Measurements from ENCODE around the gene SLC25A47.

Gene SLC25A47

DNA sequence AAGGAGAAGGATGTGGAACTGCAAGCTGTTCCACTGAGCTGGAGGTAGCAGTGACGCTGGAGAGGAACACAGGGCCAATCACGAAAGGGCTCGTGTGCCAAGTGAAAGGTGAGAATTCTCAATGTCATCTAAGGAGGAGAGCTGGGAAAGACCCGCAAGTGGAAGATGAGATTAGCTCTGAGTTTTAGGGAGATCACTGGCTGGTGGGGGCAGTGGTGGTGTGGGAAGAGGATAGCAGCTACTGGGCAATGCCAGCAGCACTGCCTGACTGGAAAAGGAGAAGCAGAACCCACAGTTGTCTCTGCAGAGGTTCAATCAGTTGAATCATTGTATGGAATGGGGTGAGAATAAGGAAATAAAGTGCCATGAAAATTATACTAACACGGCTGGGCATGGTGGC is 27.8 kb downstream of the SLC25A47 start:
- H3K4me1 ChIP-seq (ENCODE audit: control insufficient read depth, insufficient read depth, low read length), result no peaks in the 10 kb centered on the region
- H3K36me3 ChIP-seq (ENCODE audit: control insufficient read depth, insufficient read depth, low read length), result peaks cover 91% of the 10 kb centered on the region
- no peak overlapping the region for H3K4me3 ChIP-seq (ENCODE audit: low read depth, low read length)
- H3K27ac ChIP-seq (ENCODE audit: low read depth, low read length), result no peak overlapping the region
- H3K27me3 ChIP-seq (ENCODE audit: control insufficient read depth, insufficient read depth, low read length), result no peaks in the 10 kb centered on the region
- H3K9ac ChIP-seq (ENCODE audit: low read length), result no peak overlapping the region
- no peaks in the 10 kb centered on the region for H3K9me3 ChIP-seq (ENCODE audit: control insufficient read depth, insufficient read depth, low read depth, low read length)

DNA sequence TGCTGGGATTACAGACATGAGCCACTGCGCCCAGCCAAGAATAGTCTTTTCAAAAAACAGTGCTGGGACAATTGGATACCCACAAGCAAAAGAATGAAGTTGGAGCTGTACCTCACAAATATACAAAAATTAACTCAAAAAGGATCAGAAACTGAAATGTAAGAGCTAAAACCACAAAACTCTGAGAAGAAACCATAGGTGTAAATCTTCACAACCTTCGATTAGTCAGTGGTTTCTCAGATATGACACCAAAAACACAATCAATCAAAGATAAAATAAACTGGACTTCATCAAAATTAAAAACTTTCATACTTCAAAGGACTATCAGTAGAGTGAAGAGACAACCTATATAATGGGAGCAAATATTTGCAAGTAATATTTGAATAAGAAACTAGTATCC is 35.3 kb downstream of the SLC25A47 start:
- no peak overlapping the region for H3K27ac ChIP-seq (ENCODE audit: low read depth, low read length)
- H3K4me1 ChIP-seq (ENCODE audit: control insufficient read depth, insufficient read depth, low read length), result no peaks in the 10 kb centered on the region; the same call in 1 of the 2 replicates
- peaks cover 93% of the 10 kb centered on the region for H3K36me3 ChIP-seq (ENCODE audit: control insufficient read depth, insufficient read depth, low read length)
- no peak overlapping the region for H3K9ac ChIP-seq (ENCODE audit: low read length)
- no peaks in the 10 kb centered on the region for H3K9me3 ChIP-seq (ENCODE audit: control insufficient read depth, insufficient read depth, low read depth, low read length)
- no peaks in the 10 kb centered on the region for H3K27me3 ChIP-seq (ENCODE audit: control insufficient read depth, insufficient read depth, low read length)
- no peak overlapping the region for H3K4me3 ChIP-seq (ENCODE audit: low read depth, low read length)

DNA sequence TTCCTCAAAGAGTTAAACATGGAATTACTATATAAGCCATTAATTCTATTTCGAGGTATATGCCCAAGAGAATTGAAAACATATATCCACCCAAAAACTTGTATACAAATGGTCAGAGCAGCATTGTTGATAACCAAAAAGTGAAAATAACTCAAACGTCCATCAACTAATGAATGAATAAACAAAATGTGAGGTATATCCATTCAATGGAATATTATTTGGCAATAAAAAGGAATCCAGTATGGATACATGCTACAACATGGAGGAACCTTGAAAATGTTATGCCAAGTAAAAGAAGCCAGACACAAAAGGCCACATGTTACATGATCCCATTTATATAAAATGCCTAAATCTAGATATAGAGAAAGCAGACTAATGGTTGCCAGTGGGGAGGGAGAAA is 36.0 kb downstream of the SLC25A47 start:
- Histone ChIP-seq H3K36me3 (ENCODE audit: control insufficient read depth, insufficient read depth, low read length) (peaks cover 93% of the 10 kb centered on the region), H3K9ac (ENCODE audit: low read length) (no peak overlapping the region), H3K4me1 (ENCODE audit: control insufficient read depth, insufficient read depth, low read length) (no peaks in the 10 kb centered on the region; the same call in 1 of the 2 replicates), H3K4me3 (ENCODE audit: low read depth, low read length) (no peak overlapping the region), H3K27ac (ENCODE audit: low read depth, low read length) (no peak overlapping the region), H3K27me3 (ENCODE audit: control insufficient read depth, insufficient read depth, low read length) (no peaks in the 10 kb centered on the region), H3K9me3 (ENCODE audit: control insufficient read depth, insufficient read depth, low read depth, low read length) (no peaks in the 10 kb centered on the region)

DNA sequence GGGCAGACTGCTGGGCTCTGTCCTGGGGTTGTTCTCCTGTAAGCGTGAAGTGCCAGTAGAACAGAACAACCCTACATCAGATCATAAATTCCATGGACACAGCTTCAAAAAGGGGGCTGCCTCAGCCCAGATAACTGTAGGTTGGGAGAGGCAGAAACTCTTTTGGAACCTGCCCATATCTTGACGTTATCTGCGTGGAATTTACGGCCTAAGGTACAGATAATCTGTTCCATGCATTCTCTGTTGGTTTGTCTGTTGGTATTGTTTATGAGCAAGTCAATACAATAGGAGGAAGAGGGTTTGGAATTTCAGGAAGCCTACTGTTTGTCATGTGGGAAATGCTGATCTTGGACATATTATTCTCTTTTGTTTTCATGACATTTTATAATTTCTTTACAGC is 36.7 kb downstream of the SLC25A47 start:
- Histone ChIP-seq H3K27ac (ENCODE audit: low read depth, low read length) (no peak overlapping the region), H3K9ac (ENCODE audit: low read length) (no peak overlapping the region), H3K9me3 (ENCODE audit: control insufficient read depth, insufficient read depth, low read depth, low read length) (no peaks in the 10 kb centered on the region), H3K4me1 (ENCODE audit: control insufficient read depth, insufficient read depth, low read length) (no peaks in the 10 kb centered on the region; the same call in 1 of the 2 replicates), H3K36me3 (ENCODE audit: control insufficient read depth, insufficient read depth, low read length) (peaks cover 93% of the 10 kb centered on the region), H3K27me3 (ENCODE audit: control insufficient read depth, insufficient read depth, low read length) (no peaks in the 10 kb centered on the region), H3K4me3 (ENCODE audit: low read depth, low read length) (no peak overlapping the region)

DNA sequence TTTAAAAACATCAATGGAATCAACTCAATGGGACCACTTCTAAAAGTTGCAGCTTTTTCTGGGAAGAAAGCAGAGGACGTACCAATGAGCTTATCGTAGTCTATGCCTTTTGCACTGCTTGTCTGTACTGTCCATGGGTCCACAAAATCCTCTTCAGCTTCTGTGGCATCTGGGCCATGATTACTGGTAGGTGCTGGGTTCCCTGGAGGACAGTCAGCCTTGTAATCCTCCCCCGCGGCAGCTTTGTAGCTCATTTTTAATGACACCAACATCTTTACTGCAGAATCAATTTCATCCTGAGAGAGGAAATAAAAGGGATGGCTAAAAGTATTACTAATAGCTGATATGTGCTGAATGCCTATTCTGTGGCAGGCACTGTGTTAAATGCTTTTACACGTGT is 38.5 kb downstream of the SLC25A47 start:
- Histone ChIP-seq H3K36me3 (ENCODE audit: control insufficient read depth, insufficient read depth, low read length) (peaks cover 96% of the 10 kb centered on the region), H3K27me3 (ENCODE audit: control insufficient read depth, insufficient read depth, low read length) (no peaks in the 10 kb centered on the region), H3K9me3 (ENCODE audit: control insufficient read depth, insufficient read depth, low read depth, low read length) (no peaks in the 10 kb centered on the region), H3K27ac (ENCODE audit: low read depth, low read length) (no peak overlapping the region), H3K4me3 (ENCODE audit: low read depth, low read length) (no peak overlapping the region), H3K9ac (ENCODE audit: low read length) (no peak overlapping the region), H3K4me1 (ENCODE audit: control insufficient read depth, insufficient read depth, low read length) (no peaks in the 10 kb centered on the region; the same call in 1 of the 2 replicates)

DNA sequence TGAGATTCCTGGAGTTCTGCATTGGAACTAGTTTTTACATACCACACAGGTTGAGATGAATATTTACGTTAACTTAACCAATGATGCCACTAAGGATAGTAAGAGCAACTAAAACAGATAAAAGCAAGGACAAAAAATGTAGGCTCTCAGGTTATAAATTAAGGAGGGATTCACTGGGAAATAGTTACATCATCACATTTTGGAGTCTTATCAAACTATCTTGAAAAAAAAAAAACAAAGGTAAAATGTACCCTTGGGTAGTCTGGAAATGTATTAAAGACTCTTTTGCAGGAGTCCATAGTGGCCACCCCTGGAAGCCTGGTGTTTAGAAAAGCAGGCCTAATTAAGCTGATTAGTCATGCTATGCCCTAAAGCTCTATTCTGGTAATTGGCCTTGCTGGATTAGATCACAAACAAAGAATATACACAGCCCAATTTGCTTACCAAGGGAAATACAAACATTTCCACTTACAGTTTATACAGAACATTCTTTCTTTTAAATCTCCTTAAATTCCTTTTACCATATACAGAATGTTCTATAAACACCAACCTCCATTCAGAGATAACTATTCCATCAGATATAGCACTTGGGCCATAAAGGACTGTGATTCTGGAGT is 39.3 kb downstream of the SLC25A47 start:
- Histone ChIP-seq H3K27ac (ENCODE audit: low read depth, low read length) (no peak overlapping the region), H3K36me3 (ENCODE audit: control insufficient read depth, insufficient read depth, low read length) (peaks cover 96% of the 10 kb centered on the region), H3K9me3 (ENCODE audit: control insufficient read depth, insufficient read depth, low read depth, low read length) (no peaks in the 10 kb centered on the region), H3K4me3 (ENCODE audit: low read depth, low read length) (no peak overlapping the region), H3K27me3 (ENCODE audit: control insufficient read depth, insufficient read depth, low read length) (no peaks in the 10 kb centered on the region), H3K4me1 (ENCODE audit: control insufficient read depth, insufficient read depth, low read length) (no peaks in the 10 kb centered on the region; the same call in 1 of the 2 replicates), H3K9ac (ENCODE audit: low read length) (no peak overlapping the region)

DNA sequence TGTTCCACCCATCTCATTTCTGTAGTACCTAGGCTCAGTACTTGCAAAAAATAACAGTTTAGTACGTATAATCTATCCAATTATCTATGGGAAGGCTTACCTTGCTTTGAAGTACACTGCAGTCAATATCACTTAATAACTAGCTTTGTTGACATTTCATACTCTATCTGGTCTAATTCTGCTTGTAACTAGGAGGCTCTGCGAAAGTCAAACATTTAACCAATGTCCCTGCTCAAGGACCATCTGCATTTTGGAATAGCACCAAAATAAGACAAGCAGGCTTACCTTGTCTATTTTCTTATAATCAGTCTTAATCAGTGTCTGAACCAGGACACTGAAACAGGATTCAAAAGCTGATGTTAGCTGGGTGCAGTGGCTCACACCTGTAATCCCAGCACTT is 39.9 kb downstream of the SLC25A47 start:
- no peak overlapping the region for H3K4me3 ChIP-seq (ENCODE audit: low read depth, low read length)
- H3K36me3 ChIP-seq (ENCODE audit: control insufficient read depth, insufficient read depth, low read length), result peaks cover 97% of the 10 kb centered on the region
- no peaks in the 10 kb centered on the region for H3K27me3 ChIP-seq (ENCODE audit: control insufficient read depth, insufficient read depth, low read length)
- no peaks in the 10 kb centered on the region for H3K9me3 ChIP-seq (ENCODE audit: control insufficient read depth, insufficient read depth, low read depth, low read length)
- H3K27ac ChIP-seq (ENCODE audit: low read depth, low read length), result no peak overlapping the region
- no peak overlapping the region for H3K9ac ChIP-seq (ENCODE audit: low read length)
- no peaks in the 10 kb centered on the region; the same call in 1 of the 2 replicates for H3K4me1 ChIP-seq (ENCODE audit: control insufficient read depth, insufficient read depth, low read length)

DNA sequence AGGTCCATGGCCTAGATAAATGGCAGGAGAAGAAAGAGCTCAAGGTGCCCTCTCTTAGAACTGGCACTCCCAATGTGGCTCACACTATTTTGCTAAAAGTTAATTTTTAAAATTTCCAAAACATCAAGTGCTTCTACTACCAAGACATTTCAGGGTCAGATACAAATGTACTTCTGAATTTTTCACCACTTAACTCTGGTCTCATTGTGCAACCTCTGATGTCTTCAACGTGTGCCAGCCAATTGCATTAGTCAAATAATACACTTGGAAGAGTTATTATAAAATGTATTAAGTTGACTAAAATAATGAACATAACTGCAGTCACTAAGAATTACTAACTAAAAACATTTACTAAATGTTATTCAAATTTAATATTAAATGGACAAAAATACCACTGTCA is 41.3 kb downstream of the SLC25A47 start:
- Histone ChIP-seq H3K27me3 (ENCODE audit: control insufficient read depth, insufficient read depth, low read length) (no peaks in the 10 kb centered on the region), H3K4me1 (ENCODE audit: control insufficient read depth, insufficient read depth, low read length) (no peaks in the 10 kb centered on the region; the same call in 1 of the 2 replicates), H3K36me3 (ENCODE audit: control insufficient read depth, insufficient read depth, low read length) (peaks cover 97% of the 10 kb centered on the region)

DNA sequence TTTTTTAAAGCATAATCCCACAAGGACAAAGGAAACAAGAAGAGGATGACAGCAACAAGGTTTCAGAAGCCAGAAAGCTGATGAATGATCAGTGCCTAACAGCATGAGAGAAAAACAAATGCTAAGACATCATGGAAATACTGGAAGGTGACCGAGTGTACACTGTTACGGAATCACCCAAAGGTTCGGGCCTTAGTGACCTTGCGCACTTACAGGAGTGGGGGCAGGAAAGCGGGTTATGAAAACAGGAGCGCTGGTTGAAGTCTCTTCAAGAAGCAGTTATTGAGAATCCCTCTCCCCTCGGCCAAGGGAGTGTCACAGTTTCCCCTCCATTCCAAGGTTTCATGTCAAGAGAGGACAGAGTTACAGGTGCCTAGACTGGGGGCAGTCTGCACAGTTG is 42.6 kb downstream of the SLC25A47 start:
- H3K27ac ChIP-seq (ENCODE audit: low read depth, low read length), result no peak overlapping the region
- peaks cover 92% of the 10 kb centered on the region for H3K36me3 ChIP-seq (ENCODE audit: control insufficient read depth, insufficient read depth, low read length)
- H3K4me3 ChIP-seq (ENCODE audit: low read depth, low read length), result no peak overlapping the region
- no peaks in the 10 kb centered on the region; the same call in 1 of the 2 replicates for H3K4me1 ChIP-seq (ENCODE audit: control insufficient read depth, insufficient read depth, low read length)
- no peaks in the 10 kb centered on the region for H3K9me3 ChIP-seq (ENCODE audit: control insufficient read depth, insufficient read depth, low read depth, low read length)
- H3K27me3 ChIP-seq (ENCODE audit: control insufficient read depth, insufficient read depth, low read length), result no peaks in the 10 kb centered on the region
- no peak overlapping the region for H3K9ac ChIP-seq (ENCODE audit: low read length)

More for the DNA sequence above, 41.3 kb downstream of the SLC25A47 start:
- Histone ChIP-seq H3K27ac (ENCODE audit: low read depth, low read length) (no peak overlapping the region), H3K9ac (ENCODE audit: low read length) (no peak overlapping the region), H3K4me3 (ENCODE audit: low read depth, low read length) (no peak overlapping the region), H3K9me3 (ENCODE audit: control insufficient read depth, insufficient read depth, low read depth, low read length) (no peaks in the 10 kb centered on the region)

DNA sequence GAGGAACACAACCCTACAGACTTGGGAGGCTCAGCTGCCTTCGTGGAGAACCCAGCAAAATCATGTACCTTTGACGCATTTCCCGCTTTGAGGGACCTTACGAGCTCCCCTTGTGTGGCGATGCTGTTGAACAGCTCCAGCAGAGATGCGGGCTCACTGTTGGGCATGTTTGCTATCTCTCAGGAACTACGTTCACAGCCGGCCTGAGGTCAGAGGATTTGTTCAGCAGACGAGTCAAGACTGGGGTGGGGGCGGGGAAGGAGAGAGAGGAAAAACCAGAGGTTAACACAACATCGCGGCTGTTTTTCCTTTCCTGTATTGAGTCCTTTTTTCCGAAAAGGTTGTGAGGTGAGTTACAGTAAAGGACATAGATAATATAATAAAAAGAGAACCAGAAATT is 45.9 kb downstream of the SLC25A47 start:
- H3K4me3 ChIP-seq (ENCODE audit: low read depth, low read length), result no peak overlapping the region
- peaks cover 25% of the 10 kb centered on the region for H3K4me1 ChIP-seq (ENCODE audit: control insufficient read depth, insufficient read depth, low read length)
- peaks cover 75% of the 10 kb centered on the region for H3K36me3 ChIP-seq (ENCODE audit: control insufficient read depth, insufficient read depth, low read length)
- no peak overlapping the region for H3K9ac ChIP-seq (ENCODE audit: low read length)
- H3K27ac ChIP-seq (ENCODE audit: low read depth, low read length), result no peak overlapping the region
- no peaks in the 10 kb centered on the region for H3K9me3 ChIP-seq (ENCODE audit: control insufficient read depth, insufficient read depth, low read depth, low read length)
- no peaks in the 10 kb centered on the region for H3K27me3 ChIP-seq (ENCODE audit: control insufficient read depth, insufficient read depth, low read length)

DNA sequence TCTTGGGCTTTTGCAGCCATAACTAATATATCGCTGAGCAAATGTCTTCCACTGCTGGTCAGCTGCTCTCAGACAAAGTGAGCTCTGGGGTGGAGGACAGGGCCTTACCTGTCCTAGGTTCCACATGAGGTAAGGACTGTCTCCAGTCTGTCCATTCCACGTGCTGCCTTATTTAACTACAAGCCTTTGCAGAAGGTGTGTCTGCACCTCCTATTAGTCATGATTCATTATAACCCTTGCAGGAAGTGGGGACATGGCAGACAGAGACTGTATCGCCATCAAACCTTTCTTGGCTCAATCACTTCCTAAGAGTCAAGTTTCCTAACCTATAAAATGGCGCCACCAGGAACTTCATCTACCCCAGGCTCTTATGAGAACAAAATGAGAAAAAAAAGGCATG is 46.9 kb downstream of the SLC25A47 start:
- H3K27me3 ChIP-seq (ENCODE audit: control insufficient read depth, insufficient read depth, low read length), result no peaks in the 10 kb centered on the region
- H3K9me3 ChIP-seq (ENCODE audit: control insufficient read depth, insufficient read depth, low read depth, low read length), result no peaks in the 10 kb centered on the region
- peaks cover 69% of the 10 kb centered on the region for H3K36me3 ChIP-seq (ENCODE audit: control insufficient read depth, insufficient read depth, low read length)
- no peak overlapping the region for H3K9ac ChIP-seq (ENCODE audit: low read length)
- no peak overlapping the region for H3K4me3 ChIP-seq (ENCODE audit: low read depth, low read length)
- no peak overlapping the region for H3K27ac ChIP-seq (ENCODE audit: low read depth, low read length)
- H3K4me1 ChIP-seq (ENCODE audit: control insufficient read depth, insufficient read depth, low read length), result peaks cover 35% of the 10 kb centered on the region
